ENCODE data around the gene KDM5C. TPM values are rescaled to one million over a fixed set of nuclear protein-coding genes. Genes with fewer than 3 reads are reported as not detected.

Gene KDM5C
- total RNA-seq, 1 experiment from 2014 or later: 142 TPM

DNA sequence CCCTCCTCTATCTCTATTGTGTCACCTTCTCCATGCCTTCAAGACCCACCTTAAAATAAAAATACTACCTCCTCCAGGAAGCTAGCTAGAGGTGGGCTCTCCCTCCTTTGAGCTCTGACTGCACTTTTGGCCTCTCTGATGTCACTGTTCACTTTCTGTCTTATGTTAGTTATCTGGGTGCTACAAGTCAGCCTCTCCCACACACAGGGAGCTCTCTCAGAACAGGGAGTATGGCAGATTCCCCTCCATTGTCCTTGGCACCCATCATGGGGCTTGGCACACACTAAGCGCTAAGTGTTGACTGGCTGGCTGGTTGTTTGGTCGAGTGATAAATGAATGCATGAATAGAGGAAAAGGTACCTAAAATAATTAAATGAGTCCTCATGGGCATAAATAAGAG lies 21.2 kb upstream of the KDM5C start:
- H3K27ac ChIP-seq: no peak overlapping the region
- H3K4me1 ChIP-seq (replicated peaks; ENCODE audit: insufficient read depth): no peaks in the 10 kb centered on the region
- H3K9me3 ChIP-seq (ENCODE audit: insufficient read depth, low read depth): no peaks in the 10 kb centered on the region
- no peak for DNase-seq
- no peaks in the 10 kb centered on the region for H3K36me3 ChIP-seq (ENCODE audit: low read depth)
- H3K9me2 ChIP-seq (ENCODE audit: insufficient read depth): no peaks in the 10 kb centered on the region
- intact Hi-C loops (cut with micrococcal nuclease; ENCODE audit: unreplicated experiment): loop anchor here (10.0 kb wide), 1 partner anchor 79 kb away; no protein-coding TSS in a partner anchor
- no peaks in the 10 kb centered on the region for H3K79me2 ChIP-seq (ENCODE audit: low read depth)
- H3K4me3 ChIP-seq: no peak overlapping the region
- no peak overlapping the region for H3K4me2 ChIP-seq
- H2AFZ ChIP-seq: no peak overlapping the region
- TF ChIP-seq CTCF (conservative IDR thresholded peaks at IDR 0.05) (no peak), EZH2 (IDR thresholded peaks at IDR 0.05; ENCODE audit: low read depth) (no peak)
- no peaks in the 10 kb centered on the region for H3F3A ChIP-seq (ENCODE audit: insufficient read depth, low read depth)
- POLR2A ChIA-PET (ENCODE audit: unreplicated experiment): no interaction called here
- H4K20me1 ChIP-seq (ENCODE audit: insufficient read depth): no peaks in the 10 kb centered on the region
- H3K27me3 ChIP-seq (ENCODE audit: insufficient read depth, low read depth): no peaks in the 10 kb centered on the region
- BruUV-seq (replicated peaks): no TSS peak
- CTCF ChIA-PET: no interaction called here

GRCh38 chrX:53244610-53245009 lies 19.6 kb upstream of the KDM5C start:
- TF ChIP-seq EZH2 (IDR thresholded peaks at IDR 0.05; ENCODE audit: low read depth) (no peak), CTCF (conservative IDR thresholded peaks at IDR 0.05) (peak; percentile 38; the same call in 1 of the 2 replicates)
- no peaks in the 10 kb centered on the region for H3F3A ChIP-seq (ENCODE audit: insufficient read depth, low read depth)
- POLR2A ChIA-PET (ENCODE audit: unreplicated experiment): interaction anchor here (0.6 to 0.8 kb wide), 2 partner anchors 19 to 150 kb away, joined by 5 to 9 read pairs; no protein-coding TSS in a partner anchor
- H3K9me2 ChIP-seq (ENCODE audit: insufficient read depth): no peaks in the 10 kb centered on the region
- no peak overlapping the region for H3K27ac ChIP-seq
- H3K79me2 ChIP-seq (ENCODE audit: low read depth): no peaks in the 10 kb centered on the region
- H3K9me3 ChIP-seq (ENCODE audit: insufficient read depth, low read depth): no peaks in the 10 kb centered on the region
- H3K4me2 ChIP-seq: no peak overlapping the region
- H2AFZ ChIP-seq: no peak overlapping the region
- H3K27me3 ChIP-seq (ENCODE audit: insufficient read depth, low read depth): no peaks in the 10 kb centered on the region
- no peaks in the 10 kb centered on the region for H3K36me3 ChIP-seq (ENCODE audit: low read depth)
- H3K4me3 ChIP-seq: no peak overlapping the region
- H4K20me1 ChIP-seq (ENCODE audit: insufficient read depth): no peaks in the 10 kb centered on the region
- no TSS peak for BruUV-seq (replicated peaks)
- intact Hi-C loops (cut with micrococcal nuclease; ENCODE audit: unreplicated experiment): loop anchor here (10.0 kb wide), 1 partner anchor 80 kb away; no protein-coding TSS in a partner anchor
- CTCF ChIA-PET: interaction anchor here (0.6 to 0.9 kb wide), 3 partner anchors 84 to 1755 kb away, joined by 3 to 7 read pairs (median 3); partner anchors contain the start of gene APEX2
- no peaks in the 10 kb centered on the region for H3K4me1 ChIP-seq (replicated peaks; ENCODE audit: insufficient read depth)
- no peak for DNase-seq

- Histone ChIP-seq H3K4me2 (no peak overlapping the region), H3K9me3 (ENCODE audit: insufficient read depth, low read depth) (no peaks in the 10 kb centered on the region), H3K36me3 (ENCODE audit: low read depth) (no peaks in the 10 kb centered on the region), H3K4me1 (replicated peaks; ENCODE audit: insufficient read depth) (no peaks in the 10 kb centered on the region), H3F3A (ENCODE audit: insufficient read depth, low read depth) (no peaks in the 10 kb centered on the region), H3K27ac (no peak overlapping the region), H3K9me2 (ENCODE audit: insufficient read depth) (no peaks in the 10 kb centered on the region), H4K20me1 (ENCODE audit: insufficient read depth) (no peaks in the 10 kb centered on the region), H3K4me3 (no peak overlapping the region), H2AFZ (no peak overlapping the region), H3K79me2 (ENCODE audit: low read depth) (no peaks in the 10 kb centered on the region), H3K27me3 (ENCODE audit: insufficient read depth, low read depth) (no peaks in the 10 kb centered on the region)
- DNase-seq: no peak
- ChIA-PET POLR2A (ENCODE audit: unreplicated experiment) (no interaction called here), CTCF (no interaction called here)
- intact Hi-C loops (cut with micrococcal nuclease; ENCODE audit: unreplicated experiment): loop anchor here (10.0 kb wide), 1 partner anchor 82 kb away; no protein-coding TSS in a partner anchor
- BruUV-seq (replicated peaks): no TSS peak
- TF ChIP-seq EZH2 (IDR thresholded peaks at IDR 0.05; ENCODE audit: low read depth) (no peak), CTCF (conservative IDR thresholded peaks at IDR 0.05) (no peak)
Measured at GRCh38 chrX:53242310-53242709, 17.3 kb upstream of the KDM5C start.
